NCI-H748 treated with DMSO at 0.1 percent for 48 hours (cell line): ENCODE data around the gene TEP1.
"Not testable (repeated sequence)": the region's sequence is repeated elsewhere in the genome, so short reads cannot be mapped to it uniquely, and the experiment has no call there.

Experiments used
- DNase-seq: peaks from one replicate; lab custom pipeline; 2025; lab: John Stamatoyannopoulos, UW

TEP1 gene

GRCh38 chr14:20386276-20386855 lies 26.9 kb downstream of the TEP1 start:
- no peak for DNase-seq

- DNase-seq, result no peak
These were observed 28.4 kb downstream of the TEP1 start for GRCh38 chr14:20384886-20385285.

- DNase-seq, result no peak
These were observed 29.0 kb downstream of the TEP1 start for GRCh38 chr14:20384321-20384720.

DNA sequence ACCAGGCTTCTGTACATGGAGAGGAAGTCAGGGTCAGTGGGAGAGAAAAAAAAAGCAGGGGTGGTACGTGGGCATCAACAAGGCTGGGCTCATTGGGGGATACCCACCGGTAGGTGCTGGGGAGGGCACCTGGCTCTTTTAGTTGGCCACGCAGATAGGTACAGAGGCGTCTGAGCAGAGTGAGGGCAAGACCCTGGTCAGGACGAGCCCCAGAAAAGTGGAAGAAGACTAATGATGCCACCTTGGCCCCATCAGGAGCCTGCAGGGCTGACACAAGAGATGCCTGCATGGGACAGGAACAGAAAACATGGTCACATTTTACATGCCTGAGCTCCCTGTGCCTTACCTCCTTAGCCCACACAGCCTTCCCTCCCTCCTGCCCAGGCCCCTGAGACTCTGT lies 29.7 kb downstream of the TEP1 start:
- no peak for DNase-seq

- no peak for DNase-seq
These were observed 30.3 kb downstream of the TEP1 start for GRCh38 chr14:20383032-20383431.

GRCh38 chr14:20382526-20382925 lies 30.8 kb downstream of the TEP1 start:
- DNase-seq, result no peak

DNA sequence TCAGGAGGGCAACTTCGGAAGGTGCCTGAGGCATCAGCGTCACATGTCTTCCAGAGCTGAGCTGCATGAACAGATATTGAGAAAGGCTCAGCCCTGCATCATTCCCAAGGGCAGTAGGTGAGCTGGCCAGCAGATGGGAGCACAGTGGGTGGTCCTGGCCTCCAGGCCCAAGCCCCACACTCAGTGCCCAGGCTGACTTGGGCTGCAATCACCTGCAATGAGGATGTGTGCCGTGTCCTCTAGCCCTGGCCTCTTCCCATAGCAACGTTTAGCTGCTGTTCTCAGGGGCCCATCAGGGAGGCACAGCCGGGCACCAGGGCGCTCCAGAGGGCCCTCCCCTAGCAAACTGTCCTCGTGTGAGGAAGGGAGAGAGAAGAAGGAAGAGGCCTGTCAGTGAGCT lies 32.0 kb downstream of the TEP1 start:
- DNase-seq, result no peak

GRCh38 chr14:20380681-20381080 lies 32.6 kb downstream of the TEP1 start:
- no peak for DNase-seq

GRCh38 chr14:20379743-20380142 lies 33.6 kb downstream of the TEP1 start:
- DNase-seq, result no peak

DNA sequence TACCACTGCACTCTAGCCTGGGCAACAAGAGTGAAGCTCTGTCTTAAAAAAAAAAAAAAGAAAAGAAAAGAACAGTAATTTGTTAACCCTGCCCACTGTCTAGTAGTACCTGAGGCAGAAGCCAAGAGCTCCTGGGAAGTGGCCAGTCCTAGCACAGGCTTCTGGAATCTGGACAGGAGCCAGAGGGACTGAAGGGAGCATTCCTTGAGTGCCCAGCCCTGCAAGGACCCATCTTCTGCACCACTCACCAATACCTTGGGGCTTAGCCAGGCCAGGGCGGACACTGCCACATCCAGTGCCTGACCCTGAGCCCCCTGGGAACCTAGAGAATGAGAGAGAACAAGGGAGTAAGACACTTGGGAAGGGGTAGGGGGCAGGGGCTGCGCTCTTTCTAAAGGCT lies 36.1 kb downstream of the TEP1 start:
- no peak for DNase-seq

- DNase-seq, result no peak
These were observed 37.2 kb downstream of the TEP1 start for GRCh38 chr14:20376071-20376588.

- DNase-seq, result no peak
These were observed 37.8 kb downstream of the TEP1 start for GRCh38 chr14:20375471-20375870.

- no peak for DNase-seq
These were observed 40.5 kb downstream of the TEP1 start for GRCh38 chr14:20372796-20373195.

DNA sequence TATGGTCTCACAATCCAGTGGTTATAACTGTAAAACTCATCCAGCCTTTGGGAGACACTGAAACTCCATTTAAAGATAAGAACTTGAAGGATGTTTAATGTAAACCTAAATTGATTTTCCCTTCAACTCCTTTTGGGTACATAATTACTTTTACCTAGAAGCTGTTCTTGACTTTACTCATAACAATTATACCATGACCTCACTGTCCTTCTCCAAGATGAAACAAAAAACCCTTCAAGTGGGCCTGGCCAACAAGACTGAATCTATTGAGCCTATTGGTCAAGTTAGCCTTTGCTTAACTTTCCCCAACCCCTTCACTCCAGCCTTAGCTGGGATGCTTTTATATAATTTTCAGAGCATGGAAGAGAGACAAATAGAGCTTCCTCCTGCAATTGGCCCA lies 47.4 kb downstream of the TEP1 start:
- DNase-seq, result no peak

GRCh38 chr14:20358474-20358873 lies 54.8 kb downstream of the TEP1 start:
- not testable (repeated sequence) for DNase-seq

- DNase-seq, result no peak
These were observed 56.9 kb downstream of the TEP1 start for GRCh38 chr14:20356422-20356821.

- no peak for DNase-seq
These were observed 62.4 kb downstream of the TEP1 start for GRCh38 chr14:20350860-20351259.

GRCh38 chr14:20350282-20350681 lies 63.0 kb downstream of the TEP1 start:
- DNase-seq, result no peak

- no peak for DNase-seq
These were observed 65.6 kb downstream of the TEP1 start for GRCh38 chr14:20347747-20348146.

DNA sequence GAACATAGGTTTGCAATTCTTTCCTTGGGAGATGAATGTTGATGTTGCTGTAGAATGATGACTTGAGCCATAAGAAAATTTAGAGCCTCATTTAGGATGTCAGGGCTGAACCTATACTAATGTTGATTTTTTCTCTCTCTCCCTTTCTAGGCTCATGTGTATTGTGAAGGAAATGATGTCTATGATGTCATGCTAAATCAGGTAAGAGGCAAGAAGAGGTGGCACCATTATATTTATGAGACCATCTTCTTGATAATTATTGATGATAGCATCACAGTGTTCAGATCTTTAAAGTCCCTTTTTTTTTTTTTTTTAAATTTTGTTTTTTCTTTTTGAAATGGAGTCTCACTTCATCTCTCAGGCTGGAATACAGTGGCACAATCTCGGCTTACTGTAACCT lies 66.6 kb downstream of the TEP1 start:
- no peak for DNase-seq

DNA sequence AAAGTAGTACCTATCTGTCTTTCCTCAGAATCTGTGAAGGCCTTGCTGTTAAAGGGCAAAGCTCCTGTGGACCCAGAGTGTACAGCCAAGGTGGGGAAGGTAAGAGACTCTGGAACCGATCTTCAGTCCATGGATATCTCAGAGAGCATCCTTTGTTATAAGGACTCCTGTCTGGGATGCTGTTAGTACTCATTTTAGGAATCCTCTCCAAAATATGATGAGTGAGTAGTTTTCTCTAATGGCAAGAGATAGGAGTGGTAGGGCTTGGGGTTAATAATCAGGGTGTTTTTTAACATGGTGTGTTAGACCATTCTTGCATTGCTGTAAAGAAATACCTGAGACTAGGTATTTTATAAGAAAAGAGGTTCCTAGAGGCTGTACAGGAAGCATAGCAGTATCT lies 67.9 kb downstream of the TEP1 start:
- no peak for DNase-seq

- peak; percentile 35 for DNase-seq
These were observed 69.5 kb downstream of the TEP1 start for GRCh38 chr14:20343862-20344220.

DNA sequence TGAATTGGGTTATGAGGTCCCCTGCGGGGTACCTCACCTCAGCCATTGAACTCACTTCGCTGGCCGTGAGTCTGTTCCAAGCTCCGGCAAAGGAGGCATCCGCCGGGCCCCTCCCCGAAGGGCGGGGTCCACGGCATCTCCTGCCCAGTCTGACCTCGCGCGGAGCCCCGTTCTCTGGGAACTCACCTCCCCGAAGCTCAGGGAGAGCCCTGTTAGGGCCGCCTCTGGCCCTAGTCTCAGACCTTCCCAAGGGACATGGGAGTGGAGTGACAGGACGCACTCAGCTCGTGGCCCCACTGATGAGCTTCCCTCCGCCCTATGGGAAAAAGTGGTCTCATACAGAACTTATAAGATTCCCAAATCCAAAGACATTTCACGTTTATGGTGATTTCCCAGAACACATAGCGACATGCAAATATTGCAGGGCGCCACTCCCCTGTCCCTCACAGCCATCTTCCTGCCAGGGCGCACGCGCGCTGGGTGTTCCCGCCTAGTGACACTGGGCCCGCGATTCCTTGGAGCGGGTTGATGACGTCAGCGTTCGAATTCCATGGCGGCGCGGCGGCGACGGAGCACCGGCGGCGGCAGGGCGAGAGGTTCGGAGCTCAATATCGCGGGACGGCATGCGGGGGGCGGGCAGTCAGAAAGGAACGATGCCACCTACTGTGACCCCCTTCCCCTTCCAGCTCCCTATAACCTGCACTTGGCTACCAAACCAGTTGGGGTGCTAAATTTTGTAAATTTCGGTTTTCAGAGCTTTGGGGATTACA lies 70.0 kb downstream of the TEP1 start, which contains the start of gene PARP2:
TSS of gene PARP2 (plus strand) at position 544 of the 770 bp plus-strand sequence. CDS start at position 551, 7 bp downstream.
- DNase-seq, result peak; percentile 96

DNA sequence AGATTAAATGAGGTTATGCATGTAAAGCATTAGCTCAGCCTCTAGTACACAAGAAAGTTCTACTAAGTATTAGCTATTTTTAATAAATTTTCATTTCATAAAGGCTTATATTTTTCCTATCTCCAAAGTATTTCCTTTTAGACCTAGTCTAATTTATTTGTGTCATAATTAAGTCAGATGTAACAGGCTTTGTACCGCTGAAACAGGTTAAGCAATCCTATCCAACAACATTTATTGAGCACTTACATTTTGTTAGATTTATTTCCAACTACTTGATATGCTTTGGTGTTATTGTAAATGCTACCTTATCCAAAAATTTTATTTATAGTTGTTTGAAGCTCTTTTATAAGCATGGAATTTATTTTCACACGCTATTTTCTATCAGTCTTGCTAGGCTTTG lies 71.7 kb downstream of the TEP1 start:
- DNase-seq, result no peak
